AML-193 (cell line): ENCODE results near the gene RHOH.

Experiments used
- DNase-seq, 2 experiments: peaks; one replicate each; lab custom pipeline; 2025; lab: John Stamatoyannopoulos, UW

RHOH gene

DNA sequence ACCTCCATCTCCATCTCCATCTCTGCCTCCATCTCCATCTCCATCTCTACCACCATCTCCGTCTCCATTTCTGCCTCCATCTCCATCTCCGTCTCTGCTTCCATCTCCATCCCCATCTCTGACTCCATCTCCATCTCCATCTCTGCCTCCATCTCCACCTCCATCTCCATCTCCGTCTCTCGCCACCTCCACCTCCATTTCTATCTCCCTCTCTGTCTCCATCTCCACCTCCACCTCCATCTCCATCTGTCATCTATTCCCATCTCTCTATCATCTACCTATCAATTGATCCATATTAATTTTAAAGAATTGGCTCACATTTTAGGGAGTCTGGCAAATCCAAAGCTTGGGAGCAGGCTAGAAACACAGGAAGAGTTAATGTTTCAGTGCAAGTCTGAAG, 98.7 kb downstream of the RHOH start:
- no peak for DNase-seq
